GDM1 (cell line): Measurements from ENCODE around the gene PIK3CG.

Source experiments
- DNase-seq: peaks from one replicate; lab custom pipeline; 2025; lab: John Stamatoyannopoulos, UW

Gene PIK3CG

GRCh38 chr7:106858618-106859532 is 6.2 kb upstream of the PIK3CG start:
- peak; percentile 17 for DNase-seq

- DNase-seq = no peak
These were observed 2.6 kb upstream of the PIK3CG start for GRCh38 chr7:106862317-106863089.

- DNase-seq = no peak
These were observed 1.6 kb upstream of the PIK3CG start for GRCh38 chr7:106863274-106863997.

GRCh38 chr7:106864298-106865081 is 592 bp upstream of the PIK3CG start:
- DNase-seq = peak; percentile 7

GRCh38 chr7:106866298-106867281 is 1.5 kb downstream of the PIK3CG start:
- peak; percentile 7 for DNase-seq

- no peak for DNase-seq
These were observed 2.7 kb downstream of the PIK3CG start for GRCh38 chr7:106867641-106868351.

GRCh38 chr7:106868364-106868763 is 3.3 kb downstream of the PIK3CG start:
- no peak for DNase-seq

GRCh38 chr7:106869954-106870353 is 4.9 kb downstream of the PIK3CG start:
- DNase-seq = no peak

- no peak for DNase-seq
These were observed 5.4 kb downstream of the PIK3CG start for GRCh38 chr7:106870528-106870927.

GRCh38 chr7:106870983-106871410 is 5.9 kb downstream of the PIK3CG start:
- no peak for DNase-seq

GRCh38 chr7:106871793-106872571 is 6.9 kb downstream of the PIK3CG start:
- DNase-seq = no peak

GRCh38 chr7:106872763-106873162 is 7.7 kb downstream of the PIK3CG start:
- DNase-seq = no peak

GRCh38 chr7:106874076-106874475 is 9.0 kb downstream of the PIK3CG start:
- no peak for DNase-seq

GRCh38 chr7:106875508-106875907 is 10.4 kb downstream of the PIK3CG start:
- DNase-seq = no peak

- no peak for DNase-seq
These were observed 13.8 kb downstream of the PIK3CG start for GRCh38 chr7:106878748-106879439.

GRCh38 chr7:106881984-106882383 is 16.9 kb downstream of the PIK3CG start:
- no peak for DNase-seq

- no peak for DNase-seq
These were observed 18.5 kb downstream of the PIK3CG start for GRCh38 chr7:106883456-106884026.

GRCh38 chr7:106885652-106886051 is 20.6 kb downstream of the PIK3CG start:
- no peak for DNase-seq
